ENCODE results near the gene MARCHF5.

The MARCHF5 gene, protein sequence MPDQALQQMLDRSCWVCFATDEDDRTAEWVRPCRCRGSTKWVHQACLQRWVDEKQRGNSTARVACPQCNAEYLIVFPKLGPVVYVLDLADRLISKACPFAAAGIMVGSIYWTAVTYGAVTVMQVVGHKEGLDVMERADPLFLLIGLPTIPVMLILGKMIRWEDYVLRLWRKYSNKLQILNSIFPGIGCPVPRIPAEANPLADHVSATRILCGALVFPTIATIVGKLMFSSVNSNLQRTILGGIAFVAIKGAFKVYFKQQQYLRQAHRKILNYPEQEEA

GRCh38 chr10:92290837-92291615, at the start of gene MARCHF5, which contains the start of gene CPEB3:
MARCHF5 (plus strand) TSS chr10:92291167; CDS start chr10:92291495, 328 bp downstream.
CPEB3 (minus strand) TSS chr10:92291078; CDS start chr10:92240350, 50,728 bp downstream.
- DNase-seq (ENCODE audit: low read depth in 2 of 2, low spot score in 1 of 2), result peak; percentile 69 to 78

DNA sequence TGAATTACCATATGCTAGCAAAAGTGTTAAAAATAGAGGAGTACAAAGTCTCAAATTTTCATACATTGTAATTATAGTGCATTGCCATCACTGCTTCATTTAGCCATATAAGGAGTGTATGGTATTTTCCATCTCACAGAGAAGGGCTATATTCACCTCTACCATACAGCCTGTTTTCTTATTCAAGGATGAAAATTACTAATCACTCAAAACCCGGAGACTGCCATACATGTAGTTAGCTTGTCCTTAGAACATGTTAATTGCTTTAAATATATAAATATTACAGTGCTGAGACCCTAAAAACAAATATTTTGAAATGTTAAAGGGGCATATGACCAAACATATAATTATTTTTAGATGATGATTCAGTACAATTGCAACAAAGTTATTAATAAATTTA, 49.5 kb upstream of the MARCHF5 start:
- no peak for DNase-seq (ENCODE audit: low read depth in 2 of 2, low spot score in 1 of 2)

- DNase-seq (ENCODE audit: low read depth in 2 of 2, low spot score in 1 of 2), result no peak
Measured at GRCh38 chr10:92242380-92242779, 48.6 kb upstream of the MARCHF5 start.

GRCh38 chr10:92242910-92243671, 47.9 kb upstream of the MARCHF5 start:
- DNase-seq (ENCODE audit: low read depth in 2 of 2, low spot score in 1 of 2), result no peak

DNA sequence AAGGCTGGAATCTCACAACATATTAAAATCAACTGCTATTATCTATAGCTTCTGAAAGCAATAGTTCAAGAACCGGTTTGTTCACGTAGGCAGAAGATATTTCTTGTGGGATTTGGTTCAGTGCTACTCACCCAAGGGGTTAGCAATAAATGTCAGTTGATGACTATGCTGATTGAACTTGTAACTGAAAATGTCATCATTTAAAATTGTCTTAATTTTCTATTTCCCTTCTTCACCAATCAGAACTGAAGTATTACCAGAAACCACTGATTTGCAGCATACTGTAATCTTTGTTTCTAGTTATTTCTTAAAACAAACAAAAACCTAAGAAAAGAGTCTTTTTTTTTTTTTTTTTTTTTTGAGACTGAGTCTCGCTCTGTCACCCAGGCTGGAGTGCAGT, 46.2 kb upstream of the MARCHF5 start:
- DNase-seq (ENCODE audit: low read depth in 2 of 2, low spot score in 1 of 2), result no peak

- no peak for DNase-seq (ENCODE audit: low read depth in 2 of 2, low spot score in 1 of 2)
Measured at GRCh38 chr10:92248566-92248965, 42.4 kb upstream of the MARCHF5 start.

DNA sequence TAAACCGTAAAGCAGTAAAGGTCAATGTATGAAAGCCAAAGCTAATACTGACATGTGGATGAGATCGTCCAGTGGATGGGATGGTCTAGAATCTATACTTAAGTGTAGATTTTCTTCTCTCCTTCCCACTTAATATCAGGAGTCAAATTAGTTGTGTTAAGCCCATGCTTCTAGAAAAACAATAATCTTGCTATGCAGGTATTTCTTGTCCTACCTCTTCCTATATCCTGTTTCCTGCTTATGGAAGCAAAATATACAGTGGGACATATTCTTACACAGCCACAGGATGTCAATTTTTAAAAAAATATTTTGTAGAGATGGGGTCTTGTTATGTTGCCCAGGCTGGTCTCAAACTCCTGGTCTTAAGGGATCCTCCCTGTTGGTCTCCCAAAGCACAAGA, 27.6 kb upstream of the MARCHF5 start:
- DNase-seq (ENCODE audit: low read depth in 2 of 2, low spot score in 1 of 2), result no peak

DNA sequence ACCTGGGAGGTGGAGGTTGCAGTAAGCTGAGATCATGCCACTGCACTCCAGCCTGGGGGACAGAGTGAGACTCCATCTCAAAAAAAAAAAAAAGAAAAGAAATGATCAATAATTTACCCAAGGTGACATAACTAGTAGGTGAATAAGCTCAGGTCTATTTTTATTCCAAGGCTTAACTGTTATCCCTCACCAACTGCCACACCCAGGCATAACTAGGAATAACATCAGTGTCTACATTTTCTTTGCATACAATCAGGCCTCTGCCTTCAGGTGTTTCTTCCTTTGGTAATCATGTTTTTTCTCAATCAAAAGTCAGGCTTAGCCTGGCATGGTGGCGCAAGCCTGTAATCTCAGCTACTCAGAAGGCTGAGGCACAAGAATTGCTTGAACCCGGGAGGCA, 26.7 kb upstream of the MARCHF5 start:
- DNase-seq (ENCODE audit: low read depth in 2 of 2, low spot score in 1 of 2), result no peak

- DNase-seq (ENCODE audit: low read depth in 2 of 2, low spot score in 1 of 2), result no peak
Measured at GRCh38 chr10:92265687-92266258, 25.2 kb upstream of the MARCHF5 start.

GRCh38 chr10:92267343-92267742, 23.6 kb upstream of the MARCHF5 start:
- DNase-seq (ENCODE audit: low read depth in 2 of 2, low spot score in 1 of 2), result no peak

DNA sequence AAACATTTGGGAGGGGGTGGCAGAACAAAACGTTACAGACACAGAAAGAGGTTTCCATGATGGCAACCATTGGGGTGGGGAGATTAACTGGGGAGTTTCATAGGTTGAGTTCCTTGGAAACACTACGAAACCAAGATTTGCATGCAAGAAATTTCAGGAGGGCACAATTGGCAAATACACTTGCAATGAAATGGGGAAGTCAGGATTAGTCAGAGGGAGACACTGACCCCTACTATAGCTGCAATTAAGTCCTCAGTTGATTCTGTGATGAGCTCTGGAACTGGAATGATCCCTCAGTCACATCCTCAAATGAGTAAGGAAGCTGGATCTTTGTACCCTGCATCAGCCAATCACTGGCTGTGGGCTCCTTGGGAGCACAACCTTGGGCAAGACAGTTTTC, 22.2 kb upstream of the MARCHF5 start:
- no peak for DNase-seq (ENCODE audit: low read depth in 2 of 2, low spot score in 1 of 2)

- DNase-seq (ENCODE audit: low read depth in 2 of 2, low spot score in 1 of 2), result no peak
Measured at GRCh38 chr10:92274071-92274470, 16.9 kb upstream of the MARCHF5 start.

GRCh38 chr10:92278996-92279696, 11.8 kb upstream of the MARCHF5 start:
- DNase-seq (ENCODE audit: low read depth in 2 of 2, low spot score in 1 of 2), result no peak

DNA sequence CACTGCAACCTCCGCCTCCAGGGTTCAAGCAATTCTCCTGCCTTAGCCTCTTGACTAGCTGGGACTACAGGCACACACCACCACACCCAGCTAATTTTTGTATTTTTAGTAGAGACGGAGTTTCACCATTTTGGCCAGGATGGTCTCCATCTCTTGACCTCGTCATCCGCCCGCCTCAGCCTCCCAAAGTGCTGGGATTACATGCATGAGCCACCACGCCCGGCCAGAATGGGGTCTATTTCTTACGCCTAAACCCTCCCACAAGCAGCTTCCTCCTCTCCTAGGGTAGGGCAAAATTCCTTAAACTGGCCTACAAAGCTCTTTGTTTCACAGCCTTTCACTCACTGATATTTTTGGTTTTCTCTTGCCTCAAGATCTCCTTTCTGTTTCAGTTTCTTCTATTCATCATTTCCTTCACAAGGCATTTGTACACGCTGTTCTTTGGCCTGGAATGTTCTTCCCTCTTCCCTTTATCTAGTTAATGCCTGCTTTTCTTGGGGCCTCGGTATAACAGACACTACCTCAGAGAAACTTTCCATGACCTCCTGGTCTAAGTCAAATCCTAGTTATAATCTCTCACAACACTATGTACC, 6.8 kb upstream of the MARCHF5 start:
- no peak for DNase-seq (ENCODE audit: low read depth in 2 of 2, low spot score in 1 of 2)

DNA sequence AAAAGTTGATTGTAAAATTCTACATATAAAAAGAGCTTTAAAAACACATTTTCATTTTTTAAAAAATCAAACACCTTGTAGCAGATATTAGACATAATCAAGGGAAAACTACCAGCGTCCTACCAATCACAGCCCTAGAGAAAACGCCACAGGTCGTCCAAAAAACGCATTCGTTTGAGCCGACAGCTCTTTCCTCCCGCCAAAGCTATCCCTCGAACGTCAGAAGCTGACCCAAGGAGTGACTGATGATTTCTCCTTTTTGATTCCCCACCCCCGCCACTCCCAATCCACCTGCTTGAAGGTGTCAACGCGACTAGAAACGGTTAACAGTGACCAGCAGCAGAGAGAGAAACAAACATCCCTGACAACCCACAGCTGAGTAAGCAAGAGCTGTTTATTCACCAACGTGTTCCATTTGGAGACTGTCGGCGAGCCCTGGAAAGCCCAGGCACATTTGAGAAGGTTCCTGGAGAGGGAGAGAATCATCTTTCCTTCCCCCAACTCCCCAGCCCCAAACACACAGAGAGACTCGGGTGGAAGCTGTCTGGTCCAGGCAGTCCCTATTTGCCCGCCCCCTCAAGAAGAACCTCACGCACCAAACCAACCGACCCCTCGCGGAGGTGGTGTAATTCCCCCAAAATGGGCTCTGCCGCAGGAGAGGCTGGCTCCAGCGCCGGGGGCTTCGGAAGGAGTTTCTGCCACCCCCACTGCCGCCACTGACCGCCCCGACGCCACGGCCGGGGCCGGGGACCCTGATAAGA, 711 bp upstream of the MARCHF5 start:
- peak in 1 of 2 donors; percentile 5 for DNase-seq (ENCODE audit: low read depth in 2 of 2, low spot score in 1 of 2)

DNA sequence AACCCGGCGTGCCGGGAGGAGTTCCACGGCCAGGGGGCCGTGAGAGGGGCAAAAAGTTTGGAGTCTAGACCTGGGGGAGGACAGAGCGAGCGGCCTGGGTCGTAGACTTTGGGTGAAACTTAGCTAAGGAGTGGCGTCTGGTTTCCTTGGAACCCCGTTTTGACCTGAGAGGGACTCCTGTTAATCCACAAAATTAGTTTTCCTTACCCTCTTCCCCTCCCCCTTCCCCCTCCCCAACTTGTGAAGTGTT, 574 bp downstream of the MARCHF5 start:
- no peak for DNase-seq (ENCODE audit: low read depth in 2 of 2, low spot score in 1 of 2)

DNA sequence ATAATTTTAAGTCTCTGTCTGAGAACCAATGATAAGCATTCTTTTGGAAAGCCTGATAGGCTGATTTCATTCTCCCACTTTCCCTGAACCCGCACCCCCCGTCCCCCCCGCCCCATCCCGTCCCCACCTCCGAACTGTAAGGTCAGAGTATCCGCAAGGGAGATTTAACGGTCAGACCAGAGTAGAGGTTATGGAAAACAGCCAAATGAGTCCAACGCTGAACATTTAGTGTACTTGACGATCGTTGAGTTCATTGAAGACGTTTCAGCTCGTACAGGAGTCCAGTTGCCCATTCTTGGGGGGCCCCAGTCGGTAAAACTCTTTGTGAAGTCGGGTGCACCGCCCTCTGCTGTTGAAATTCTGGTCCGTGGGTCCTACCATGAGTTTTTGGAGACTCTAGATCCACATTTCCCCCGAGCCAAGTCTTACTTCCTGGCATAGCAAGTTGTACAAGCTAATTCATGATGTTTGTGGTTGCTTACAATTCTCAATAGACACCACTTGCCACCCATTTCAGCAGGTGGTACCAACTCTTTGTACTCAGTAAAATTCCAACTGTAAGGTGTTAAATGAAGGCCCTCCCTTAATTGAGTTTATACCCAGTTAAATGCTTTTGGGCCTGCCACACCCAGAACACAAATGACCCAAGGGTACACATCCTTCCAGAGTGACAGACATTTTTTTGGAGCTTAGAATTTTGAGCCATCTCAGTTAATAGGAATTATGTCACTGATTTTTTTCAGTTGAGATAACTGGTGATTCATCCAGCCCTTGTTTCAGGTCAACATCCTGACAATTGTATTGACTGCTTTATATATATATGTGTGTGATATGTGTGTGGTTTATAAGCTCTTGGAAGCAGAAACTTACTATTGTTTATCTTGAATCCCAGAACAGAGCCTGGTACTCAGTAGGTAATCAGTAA, 1.2 kb downstream of the MARCHF5 start:
- DNase-seq (ENCODE audit: low read depth in 2 of 2, low spot score in 1 of 2), result no peak

GRCh38 chr10:92298487-92298886, 7.5 kb downstream of the MARCHF5 start:
- DNase-seq (ENCODE audit: low read depth in 2 of 2, low spot score in 1 of 2), result no peak

- DNase-seq (ENCODE audit: low read depth in 2 of 2, low spot score in 1 of 2), result no peak
Measured at GRCh38 chr10:92303096-92303495, 12.1 kb downstream of the MARCHF5 start.
